PFSK-1 (cell line): ENCODE results near the gene MYH15.

Source experiments
- TAF1 ChIP-seq: IDR thresholded peaks from 2 replicates; pipeline ENCODE4 v1.6.1; 2012; ENCODE audit warnings: low read length, control low read depth, borderline replicate concordance; ENCODE audit not compliant: insufficient read depth
- TF ChIP-seq, protein P1 (sequence below), 2 experiments: IDR thresholded peaks; 2 replicates each; pipeline versions ENCODE4 v1.6.1 to v1.8.0; 2011 to 2012; ENCODE audit warnings: low read depth in 2 of 2, low read length in 2 of 2, control low read depth in 1 of 2, inconsistent platforms in 1 of 2, mild to moderate bottlenecking in 1 of 2, moderate library complexity in 1 of 2; ENCODE audit not compliant: insufficient read depth in 1 of 2

DNA sequence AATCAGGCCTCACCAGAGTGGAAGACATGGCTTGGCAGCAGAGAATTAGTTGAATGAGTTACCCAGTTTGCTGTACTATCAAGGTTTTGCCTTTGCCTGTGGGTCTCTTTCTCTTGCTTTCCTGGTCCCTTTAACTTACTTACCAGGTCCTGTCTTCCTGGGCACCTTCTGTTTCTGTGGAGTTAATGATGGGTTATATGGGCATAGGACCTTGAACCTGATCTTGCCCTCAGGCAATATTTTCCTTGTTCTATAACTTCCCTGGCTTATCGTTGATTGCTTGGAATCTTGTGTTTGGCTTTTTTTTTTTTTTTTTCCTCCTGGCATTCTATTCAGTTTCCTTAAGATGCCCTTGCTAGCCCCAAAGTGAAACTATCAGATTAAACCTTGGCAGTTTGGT, 107.2 kb downstream of the MYH15 start:
- TF ChIP-seq, protein P1, sequence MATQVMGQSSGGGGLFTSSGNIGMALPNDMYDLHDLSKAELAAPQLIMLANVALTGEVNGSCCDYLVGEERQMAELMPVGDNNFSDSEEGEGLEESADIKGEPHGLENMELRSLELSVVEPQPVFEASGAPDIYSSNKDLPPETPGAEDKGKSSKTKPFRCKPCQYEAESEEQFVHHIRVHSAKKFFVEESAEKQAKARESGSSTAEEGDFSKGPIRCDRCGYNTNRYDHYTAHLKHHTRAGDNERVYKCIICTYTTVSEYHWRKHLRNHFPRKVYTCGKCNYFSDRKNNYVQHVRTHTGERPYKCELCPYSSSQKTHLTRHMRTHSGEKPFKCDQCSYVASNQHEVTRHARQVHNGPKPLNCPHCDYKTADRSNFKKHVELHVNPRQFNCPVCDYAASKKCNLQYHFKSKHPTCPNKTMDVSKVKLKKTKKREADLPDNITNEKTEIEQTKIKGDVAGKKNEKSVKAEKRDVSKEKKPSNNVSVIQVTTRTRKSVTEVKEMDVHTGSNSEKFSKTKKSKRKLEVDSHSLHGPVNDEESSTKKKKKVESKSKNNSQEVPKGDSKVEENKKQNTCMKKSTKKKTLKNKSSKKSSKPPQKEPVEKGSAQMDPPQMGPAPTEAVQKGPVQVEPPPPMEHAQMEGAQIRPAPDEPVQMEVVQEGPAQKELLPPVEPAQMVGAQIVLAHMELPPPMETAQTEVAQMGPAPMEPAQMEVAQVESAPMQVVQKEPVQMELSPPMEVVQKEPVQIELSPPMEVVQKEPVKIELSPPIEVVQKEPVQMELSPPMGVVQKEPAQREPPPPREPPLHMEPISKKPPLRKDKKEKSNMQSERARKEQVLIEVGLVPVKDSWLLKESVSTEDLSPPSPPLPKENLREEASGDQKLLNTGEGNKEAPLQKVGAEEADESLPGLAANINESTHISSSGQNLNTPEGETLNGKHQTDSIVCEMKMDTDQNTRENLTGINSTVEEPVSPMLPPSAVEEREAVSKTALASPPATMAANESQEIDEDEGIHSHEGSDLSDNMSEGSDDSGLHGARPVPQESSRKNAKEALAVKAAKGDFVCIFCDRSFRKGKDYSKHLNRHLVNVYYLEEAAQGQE (IDR thresholded peaks at IDR 0.05; ENCODE audit: insufficient read depth in 1 of 2, low read depth in 2 of 2, low read length in 2 of 2): no peak
- TF ChIP-seq TAF1: no peak
